Fibroblast of skin of abdomen (primary cell): ENCODE measurements around the gene FAM227B. TPM values are rescaled to one million over a fixed set of nuclear protein-coding genes. Genes with fewer than 3 reads are reported as not detected.
"Not testable (repeated sequence)": the region's sequence is repeated elsewhere in the genome, so short reads cannot be mapped to it uniquely, and the experiment has no call there.

Experiments used
- DNase-seq: peaks from one replicate; pipeline ENCODE4 v3.0.0-alpha.2; 2013
- polyA plus RNA-seq, 2 experiments: library from polyadenylated mRNA; unstranded; fragments of 120-200 nt; gene quantifications; one replicate each; pipeline ENCODE4 v1.2.1, GENCODE V29; 2013; ENCODE audit not compliant: insufficient read length in 2 of 2

Gene FAM227B, protein sequence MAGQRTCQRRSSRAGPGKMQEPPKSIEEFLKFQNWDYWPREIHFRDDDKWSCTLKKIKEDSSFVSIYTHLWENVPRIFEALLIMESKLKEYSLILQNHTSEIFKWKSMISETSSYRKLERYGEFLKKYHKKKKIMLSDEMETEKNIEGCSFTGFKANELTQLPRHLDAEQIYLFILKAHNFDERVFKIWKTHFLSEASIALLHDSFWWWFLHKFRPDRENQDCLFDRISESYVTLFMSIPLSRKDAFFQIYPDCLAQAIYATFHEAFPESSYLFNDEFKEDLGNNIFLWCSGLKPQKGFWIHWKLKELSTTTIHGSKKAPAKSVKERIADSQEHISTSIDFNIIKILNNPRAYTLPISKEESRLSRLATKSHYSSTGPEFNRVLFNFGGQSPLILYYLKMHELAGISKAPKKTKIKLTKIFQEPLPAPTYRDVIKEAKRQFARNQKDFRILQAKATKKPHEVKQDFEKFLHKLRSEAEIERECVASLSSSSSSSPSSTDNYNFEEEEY
- polyA plus RNA-seq (2013, experiment 1 of 2; ENCODE audit: insufficient read length), result 5.0 TPM
- 4.2 TPM for polyA plus RNA-seq (2013, experiment 2 of 2; ENCODE audit: insufficient read length)

- DNase-seq, result peak; percentile 99
Measured at GRCh38 chr15:49620658-49621368, at the start of gene FAM227B, which contains the start of gene DTWD1. TSS of gene FAM227B (minus strand) at chr15:49620818. CDS start at chr15:49615171, 5,647 bp downstream. TSS of gene DTWD1 (plus strand) at chr15:49621048. CDS start at chr15:49625168, 4,120 bp downstream.

DNA sequence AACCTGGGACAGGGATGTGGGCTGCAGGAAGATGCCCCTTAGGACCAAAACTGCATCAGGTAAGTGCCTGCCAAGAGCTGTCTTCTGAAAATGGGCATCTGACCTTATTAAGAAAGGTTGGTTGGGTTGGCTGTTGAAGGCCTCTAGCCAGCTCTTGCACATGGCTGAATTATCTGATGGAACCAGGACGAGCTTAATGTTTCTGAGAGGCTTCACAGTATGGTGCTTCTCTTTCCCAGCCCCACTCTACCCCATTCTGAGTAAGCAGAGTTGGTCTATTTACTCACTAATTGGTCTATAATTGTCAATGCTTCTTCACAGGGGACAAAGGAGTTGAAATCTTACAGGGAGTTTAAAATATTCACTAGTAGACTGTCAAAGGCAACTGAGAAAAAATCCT, 48.7 kb upstream of the FAM227B start:
- DNase-seq, result no peak

GRCh38 chr15:49666486-49666885, 45.9 kb upstream of the FAM227B start:
- DNase-seq, result not testable (repeated sequence)

DNA sequence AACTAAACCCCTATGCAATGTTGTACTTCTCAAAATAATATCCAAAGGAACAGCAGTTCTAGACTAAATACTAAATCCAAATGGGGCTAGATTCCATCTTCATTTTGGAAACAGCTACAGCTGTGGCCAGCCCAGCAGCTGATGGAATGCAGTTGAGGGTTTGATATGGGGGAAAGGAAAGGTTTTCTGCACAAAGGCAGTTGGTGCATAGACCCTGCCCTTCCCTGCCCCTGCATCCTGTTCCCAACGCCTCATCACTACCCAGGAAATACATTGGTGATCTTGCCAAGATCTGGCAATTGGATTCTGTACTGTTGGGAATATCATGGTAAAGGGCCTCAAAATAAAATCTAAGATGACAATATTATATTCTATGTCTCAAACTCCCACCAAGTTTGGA, 44.1 kb upstream of the FAM227B start:
- no peak for DNase-seq

DNA sequence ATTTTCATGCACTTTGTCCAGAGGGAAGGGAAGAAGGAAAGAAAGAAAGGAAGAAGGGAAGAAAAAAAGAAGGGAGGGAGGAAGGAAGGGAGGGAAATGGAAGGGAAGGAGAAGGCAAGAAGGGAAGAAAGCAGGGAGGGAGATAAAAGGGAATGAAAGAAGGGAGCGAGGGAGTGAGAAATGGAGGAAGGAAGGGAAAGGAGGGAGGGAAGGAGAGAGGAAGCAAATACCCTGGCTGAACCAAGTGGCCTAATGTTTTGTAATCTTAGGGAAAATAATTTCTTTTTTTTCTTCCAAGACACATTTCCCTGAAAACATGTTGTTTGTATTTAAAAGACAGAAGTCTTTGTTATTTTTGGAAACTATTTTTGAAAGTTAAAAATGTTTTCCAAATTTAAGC, 36.1 kb upstream of the FAM227B start:
- DNase-seq, result no peak

GRCh38 chr15:49652922-49653321, 32.3 kb upstream of the FAM227B start:
- no peak for DNase-seq

DNA sequence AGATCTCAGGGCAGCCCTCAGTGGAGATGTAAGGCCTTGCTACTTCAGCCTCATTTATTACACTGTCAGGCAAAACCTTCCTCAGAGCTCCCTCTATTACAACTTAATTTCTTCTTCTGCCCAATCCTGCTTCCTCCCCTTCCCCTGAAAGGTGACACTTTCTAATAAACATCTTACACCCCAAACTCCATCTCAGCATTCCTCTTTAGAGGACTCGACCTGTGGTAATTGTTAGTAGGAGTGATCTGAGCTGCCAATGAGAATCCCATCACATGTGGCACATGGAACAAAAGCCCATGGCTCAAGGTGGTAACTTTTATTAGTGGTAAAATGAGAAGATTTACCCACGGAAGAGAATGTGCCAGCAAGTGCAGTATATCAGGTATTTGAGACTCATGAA, 30.1 kb upstream of the FAM227B start:
- no peak for DNase-seq

DNA sequence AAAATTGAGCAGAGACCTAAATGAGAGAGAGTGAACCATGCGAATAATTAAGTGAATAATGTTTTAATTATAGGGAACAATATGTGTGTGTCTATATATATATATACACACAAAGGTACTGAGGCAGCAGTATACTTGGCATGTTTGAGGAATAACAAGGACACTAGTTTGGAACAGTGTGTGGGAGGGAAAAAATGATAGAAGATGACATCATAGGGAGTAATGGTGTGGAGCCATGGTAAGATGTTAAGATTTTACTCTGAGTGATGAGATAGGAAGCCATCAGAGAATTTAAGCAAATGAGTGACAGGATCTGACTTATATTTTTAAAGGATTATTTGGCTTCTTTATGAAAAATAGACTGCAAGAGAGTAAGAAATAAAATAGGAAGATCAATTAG, 29.4 kb upstream of the FAM227B start:
- DNase-seq, result no peak

GRCh38 chr15:49646891-49647290, 26.3 kb upstream of the FAM227B start:
- DNase-seq, result no peak

GRCh38 chr15:49645941-49646340, 25.3 kb upstream of the FAM227B start:
- peak; percentile 83 for DNase-seq

DNA sequence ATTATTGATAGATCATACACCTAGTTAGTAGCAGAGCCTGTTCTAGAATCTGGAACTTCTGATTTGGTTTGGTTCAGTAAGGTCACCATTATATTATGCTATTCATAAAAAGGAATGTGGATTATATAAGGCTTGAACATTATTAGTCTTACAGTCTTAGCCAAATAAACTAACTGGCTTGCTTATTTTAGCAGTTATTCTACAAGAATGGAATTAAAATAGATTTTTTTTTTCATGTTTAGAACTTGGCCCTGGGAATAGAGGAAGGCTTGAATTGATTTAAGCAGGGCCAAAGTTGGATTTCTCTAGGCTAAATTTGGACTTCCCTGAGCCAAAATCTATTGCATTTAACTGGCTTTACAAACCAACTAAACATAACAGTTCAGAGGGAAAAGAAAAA, 24.7 kb upstream of the FAM227B start:
- no peak for DNase-seq

- DNase-seq, result no peak
Measured at GRCh38 chr15:49644364-49644794, 23.8 kb upstream of the FAM227B start.

DNA sequence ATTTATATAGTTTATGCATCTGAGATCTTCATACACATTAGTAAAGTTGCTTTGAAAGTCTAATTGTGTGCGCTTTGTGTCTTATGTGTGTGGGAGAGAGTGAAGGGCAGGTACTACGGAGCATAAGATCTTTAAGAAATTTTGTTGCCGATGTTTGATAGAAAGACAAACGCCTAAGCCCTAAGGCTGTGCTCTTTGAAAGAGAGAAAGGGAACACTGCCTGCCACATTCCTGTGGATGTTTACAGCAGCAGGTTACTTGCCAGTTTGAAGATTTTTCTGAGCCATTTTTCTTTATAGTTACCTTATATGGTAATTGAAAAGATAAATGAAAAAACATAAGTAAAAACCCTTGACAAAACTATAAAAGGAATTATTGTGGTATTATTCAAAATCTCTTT, 17.2 kb upstream of the FAM227B start:
- no peak for DNase-seq

GRCh38 chr15:49628379-49628778, 7.8 kb upstream of the FAM227B start:
- DNase-seq, result no peak

- peak; percentile 94 for DNase-seq
Measured at GRCh38 chr15:49627407-49627877, 6.8 kb upstream of the FAM227B start.

DNA sequence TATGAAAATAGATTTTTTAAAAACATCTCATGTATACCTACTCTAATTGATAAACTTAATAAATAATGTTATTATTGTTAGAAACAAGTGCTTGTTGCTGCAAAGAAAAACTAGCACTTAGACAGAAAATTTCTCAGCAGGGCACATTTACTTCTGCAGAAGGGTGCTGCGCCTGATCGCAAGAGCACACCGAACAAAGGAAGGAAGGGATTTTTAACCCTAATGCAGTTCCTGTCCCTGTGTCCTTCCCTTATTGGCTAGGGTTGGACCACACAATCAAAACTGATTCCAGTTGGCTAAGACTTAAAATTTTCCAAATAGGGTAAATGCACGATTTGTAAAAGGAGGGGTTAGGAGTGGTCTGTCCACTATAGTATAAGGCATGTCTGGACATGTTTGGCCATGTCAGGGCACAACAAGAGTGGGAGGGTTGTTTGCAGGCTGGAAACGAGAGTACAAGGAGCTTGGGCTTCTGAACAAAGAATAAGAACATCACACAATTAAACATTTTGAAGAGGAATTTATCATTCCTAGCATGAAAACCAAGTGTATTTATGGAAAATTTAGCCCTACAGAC, 4.9 kb upstream of the FAM227B start:
- no peak for DNase-seq

- DNase-seq, result peak; percentile 94
Measured at GRCh38 chr15:49624056-49624455, 3.4 kb upstream of the FAM227B start.

- no peak for DNase-seq
Measured at GRCh38 chr15:49622561-49622960, 1.9 kb upstream of the FAM227B start.

GRCh38 chr15:49621887-49622286, 1.3 kb upstream of the FAM227B start:
- no peak for DNase-seq

- DNase-seq, result no peak
Measured at GRCh38 chr15:49621401-49621811, 788 bp upstream of the FAM227B start.

DNA sequence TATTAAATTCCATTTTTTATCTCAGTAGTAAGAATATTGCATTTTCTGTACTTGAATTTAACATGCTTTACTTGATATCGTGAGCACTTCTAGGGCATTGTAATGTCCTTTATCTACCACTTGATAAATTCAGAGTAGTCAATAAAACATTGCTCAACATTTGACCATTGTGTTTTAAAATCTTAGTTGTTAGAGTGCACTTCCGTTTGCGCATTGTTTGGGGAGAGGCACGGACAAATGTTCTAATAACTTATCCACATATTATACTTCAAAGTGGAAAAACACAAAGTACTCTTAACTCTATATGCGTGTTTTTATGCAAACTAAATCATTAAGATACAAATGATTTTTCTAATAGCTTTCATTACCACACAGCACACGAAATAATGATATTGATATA, 419 bp downstream of the FAM227B start:
- DNase-seq, result no peak

DNA sequence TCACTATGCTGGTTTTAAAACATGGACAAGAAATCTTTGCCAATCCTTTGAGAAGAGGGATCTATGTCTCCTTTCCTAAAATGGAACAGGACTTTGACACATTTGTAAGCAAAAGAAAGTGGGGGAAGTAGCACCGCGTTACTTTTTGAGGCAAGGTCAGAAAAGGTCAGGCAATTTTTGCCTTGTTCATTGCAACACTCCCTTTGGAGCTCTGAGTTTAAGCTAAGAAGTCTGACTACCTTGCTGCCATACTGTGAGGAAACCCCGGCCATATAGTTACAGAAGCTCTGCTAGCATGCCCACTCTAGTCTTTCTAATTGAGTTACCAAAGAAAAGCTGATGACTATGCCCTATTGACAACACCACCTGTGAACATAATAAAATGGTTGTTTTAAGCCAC, 1.4 kb downstream of the FAM227B start:
- no peak for DNase-seq

DNA sequence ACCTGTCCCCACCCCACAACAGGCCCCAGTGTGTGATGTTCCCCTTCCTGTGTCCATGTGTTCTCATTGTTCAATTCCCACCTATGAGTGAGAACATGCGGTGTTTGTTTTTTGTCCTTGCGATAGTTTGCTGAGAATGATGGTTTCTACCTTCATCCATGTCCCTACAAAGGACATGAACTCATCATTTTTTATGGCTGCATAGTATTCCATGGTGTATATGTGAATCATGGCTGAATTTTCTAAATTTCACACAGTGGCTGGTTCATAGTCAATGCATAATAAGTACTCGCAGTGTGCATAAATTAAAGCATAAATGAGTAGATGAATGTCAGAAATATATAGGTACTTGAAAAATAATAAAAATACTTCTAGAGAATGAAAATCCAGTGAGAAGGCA, 8.4 kb downstream of the FAM227B start:
- DNase-seq, result not testable (repeated sequence)
